AG04450 (cell line): Measurements from ENCODE around the gene ILRUN. TPM values are rescaled to one million over a fixed set of nuclear protein-coding genes. Genes with fewer than 3 reads are reported as not detected.
"Not testable (repeated sequence)": the region's sequence is repeated elsewhere in the genome, so short reads cannot be mapped to it uniquely, and the experiment has no call there.

ENCODE experiments used
- CTCF ChIA-PET: fragments of 300-600, 350-600 bp; formaldehyde crosslinking; extraction: SDS; loops from one replicate; lab custom pipeline; 2022; ENCODE audit warnings: antibody characterized with exemption, inconsistent platforms; lab: Charles Lee
- POLR2A ChIA-PET: fragments of 350-600 bp; formaldehyde crosslinking; extraction: SDS; loops from one replicate; lab custom pipeline; 2021; ENCODE audit warnings: antibody characterized with exemption, inconsistent platforms; lab: Yijun Ruan, JAX
- DNase-seq: peaks from one replicate; pipeline ENCODE4 v3.0.0-alpha.2; 2011; ENCODE audit warnings: low read depth, low spot score
- H3K27ac ChIP-seq: one replicate; pipeline ENCODE4 v1.5.1; 2012; ENCODE audit warnings: low read depth, low read length, control low read depth
- H3K27me3 ChIP-seq: one replicate; pipeline ENCODE4 v1.6.0; 2012; ENCODE audit warnings: low read length; ENCODE audit not compliant: control insufficient read depth, insufficient read depth
- H3K4me3 ChIP-seq: 2 replicates; pipeline ENCODE4 v1.5.1; 2011; ENCODE audit warnings: mild to moderate bottlenecking, low read depth, low read length, control low read depth
- H3K9me3 ChIP-seq: 2 replicates; pipeline ENCODE4 v1.5.1; 2012; ENCODE audit warnings: low read length; ENCODE audit not compliant: control insufficient read depth, insufficient read depth
- polyA plus RNA-seq: library from polyadenylated mRNA; depleted of rRNA; stranded (reverse); fragments of >200 nt; gene quantifications from 2 replicates; pipeline ENCODE4 v1.2.3, GENCODE V29; 2011; rRNA removed
- small RNA-seq: library from RNA; depleted of rRNA; stranded (forward); fragments of <200 nt; gene quantifications from one replicate; pipeline ENCODE3, GENCODE V24; 2012; ENCODE audit warnings: low read depth; ENCODE audit not compliant: insufficient read length
- TF ChIP-seq, protein P1 (sequence below): IDR thresholded peaks from 2 replicates; pipeline ENCODE4 v1.5.1; 2011; ENCODE audit warnings: low read depth, low read length, control low read depth, inconsistent platforms

ILRUN gene
- polyA plus RNA-seq, 1 experiment = 57.0 TPM

DNA sequence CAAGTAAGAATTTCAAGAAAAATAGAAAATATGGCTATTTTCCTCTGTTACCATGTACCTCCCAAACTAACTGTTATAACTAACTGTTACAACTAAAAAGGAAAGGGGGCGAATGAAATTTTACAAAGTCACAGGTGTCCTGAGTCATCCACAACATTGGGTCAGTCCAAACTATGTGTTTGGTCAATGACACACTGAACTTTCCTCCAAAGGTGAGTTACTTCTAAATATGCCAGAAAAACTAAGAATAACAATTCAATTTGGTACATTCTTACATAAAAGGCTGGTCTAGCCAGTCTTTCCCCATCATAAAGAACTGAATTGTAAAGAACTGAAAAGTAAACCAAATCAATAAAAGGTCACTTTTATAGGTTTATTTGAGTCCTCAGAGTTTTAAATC is 44.3 kb downstream of the ILRUN start:
- no peaks in the 10 kb centered on the region for H3K27me3 ChIP-seq
- CTCF ChIA-PET = interaction anchor here (0.7 kb wide), 3 partner anchors 13 to 519 kb away, joined by 3 to 9 read pairs (median 4); no protein-coding TSS in a partner anchor

DNA sequence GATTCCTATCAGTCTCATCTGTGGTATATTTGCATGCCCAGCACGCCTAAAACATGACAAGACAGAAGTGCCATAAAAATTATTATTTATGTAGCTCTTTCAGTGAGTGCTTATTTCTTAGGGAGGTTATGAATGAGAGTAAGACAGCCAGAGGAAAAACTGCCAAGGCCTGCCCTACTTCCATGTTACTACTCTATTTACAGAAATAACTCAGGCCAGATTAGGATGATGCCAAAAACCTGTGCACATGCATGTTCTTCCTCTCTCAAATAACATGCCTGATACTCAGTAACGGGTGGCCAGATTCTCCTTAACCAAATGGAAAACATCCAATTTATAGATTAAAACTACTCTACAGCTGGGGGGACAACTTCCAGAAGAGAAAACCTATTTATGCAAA is 45.7 kb downstream of the ILRUN start:
- no peak for DNase-seq
- ChIA-PET CTCF (interaction anchor here (0.5 to 0.7 kb wide), 2 partner anchors 159 to 940 kb away, joined by 3 to 4 read pairs; partner anchors contain the start of gene UQCC2), POLR2A (interaction anchor here (1.1 kb wide), 1 partner anchor 142 kb away, joined by 8 read pairs; no protein-coding TSS in a partner anchor)
- TF ChIP-seq, protein P1, sequence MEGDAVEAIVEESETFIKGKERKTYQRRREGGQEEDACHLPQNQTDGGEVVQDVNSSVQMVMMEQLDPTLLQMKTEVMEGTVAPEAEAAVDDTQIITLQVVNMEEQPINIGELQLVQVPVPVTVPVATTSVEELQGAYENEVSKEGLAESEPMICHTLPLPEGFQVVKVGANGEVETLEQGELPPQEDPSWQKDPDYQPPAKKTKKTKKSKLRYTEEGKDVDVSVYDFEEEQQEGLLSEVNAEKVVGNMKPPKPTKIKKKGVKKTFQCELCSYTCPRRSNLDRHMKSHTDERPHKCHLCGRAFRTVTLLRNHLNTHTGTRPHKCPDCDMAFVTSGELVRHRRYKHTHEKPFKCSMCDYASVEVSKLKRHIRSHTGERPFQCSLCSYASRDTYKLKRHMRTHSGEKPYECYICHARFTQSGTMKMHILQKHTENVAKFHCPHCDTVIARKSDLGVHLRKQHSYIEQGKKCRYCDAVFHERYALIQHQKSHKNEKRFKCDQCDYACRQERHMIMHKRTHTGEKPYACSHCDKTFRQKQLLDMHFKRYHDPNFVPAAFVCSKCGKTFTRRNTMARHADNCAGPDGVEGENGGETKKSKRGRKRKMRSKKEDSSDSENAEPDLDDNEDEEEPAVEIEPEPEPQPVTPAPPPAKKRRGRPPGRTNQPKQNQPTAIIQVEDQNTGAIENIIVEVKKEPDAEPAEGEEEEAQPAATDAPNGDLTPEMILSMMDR = no peak
- Histone ChIP-seq H3K9me3 (no peaks in the 10 kb centered on the region), H3K4me3 (no peak overlapping the region), H3K27ac (no peak overlapping the region), H3K27me3 (no peaks in the 10 kb centered on the region)

More for the DNA sequence above, 44.3 kb downstream of the ILRUN start:
- TF ChIP-seq, protein P1 = no peak
- no peak for DNase-seq
- Histone ChIP-seq H3K27ac (no peak overlapping the region), H3K9me3 (no peaks in the 10 kb centered on the region), H3K4me3 (no peak overlapping the region)
- POLR2A ChIA-PET = no interaction called here

DNA sequence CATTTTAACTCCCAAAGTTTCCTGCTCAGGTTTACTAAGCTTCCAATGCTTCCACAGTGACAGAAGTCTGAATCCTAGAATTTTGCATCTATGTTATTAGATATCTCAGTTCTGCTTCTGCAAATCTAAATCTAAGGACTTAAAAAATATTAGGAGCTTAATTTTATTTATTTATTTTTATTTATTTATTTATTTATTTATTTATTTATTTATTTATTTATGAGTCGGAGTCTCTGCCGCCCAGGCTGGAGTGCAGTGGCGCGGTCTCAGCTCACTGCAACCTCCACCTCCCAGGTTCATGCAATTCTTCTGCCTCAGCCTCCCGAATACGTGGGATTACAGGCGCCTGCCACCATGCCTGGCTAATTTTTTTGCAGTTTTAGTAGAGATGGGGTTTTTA is 46.3 kb downstream of the ILRUN start:
- CTCF ChIA-PET = interaction anchor here (0.7 to 1.1 kb wide), 2 partner anchors 12 to 401 kb away, joined by 3 read pairs; no protein-coding TSS in a partner anchor
- H3K4me3 ChIP-seq, H3K9me3 ChIP-seq, H3K27ac ChIP-seq, POLR2A ChIA-PET, H3K27me3 ChIP-seq, DNase-seq: not testable (repeated sequence)

DNA sequence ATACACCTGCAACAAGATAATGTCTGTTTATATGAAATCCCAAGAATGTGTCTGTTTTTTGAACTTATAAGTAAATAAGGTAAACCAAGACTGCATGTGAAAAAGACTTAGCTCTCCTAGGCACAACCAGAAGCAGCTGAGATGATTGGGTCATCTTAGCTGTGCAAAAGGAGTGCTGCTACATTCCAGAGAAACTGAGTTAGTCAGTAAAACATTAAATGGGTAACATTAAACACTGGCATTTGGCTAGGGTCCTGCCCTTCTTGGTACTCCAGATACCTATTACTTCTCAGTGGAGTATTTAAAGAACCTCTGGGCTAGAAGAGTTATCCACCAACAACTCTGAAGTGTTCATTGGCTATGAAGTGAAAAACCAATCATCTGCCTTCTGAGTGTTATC is 47.8 kb downstream of the ILRUN start:
- TF ChIP-seq, protein P1 = no peak
- no peak overlapping the region for H3K4me3 ChIP-seq
- no peaks in the 10 kb centered on the region for H3K9me3 ChIP-seq
- no peak overlapping the region for H3K27ac ChIP-seq
- no peaks in the 10 kb centered on the region for H3K27me3 ChIP-seq
- DNase-seq = no peak
- POLR2A ChIA-PET = no interaction called here
- CTCF ChIA-PET = no interaction called here

Small RNAs within 50 kb of the gene (small RNA-seq; reads per million reads assigned to genes)
- gene RN7SL200P = not detected

Other genes starting within 250 kb of the ILRUN start
- 0.04 TPM in 1 of 2 replicates, not detected in the other for gene PACSIN1, start 230.7 kb downstream of the ILRUN start, polyA plus RNA-seq
- gene SPDEF, start 140.4 kb downstream of the ILRUN start, polyA plus RNA-seq = 0.04 TPM in 1 of 2 replicates, not detected in the other
- gene SNRPC, start 60.7 kb upstream of the ILRUN start, polyA plus RNA-seq = 184 and 197 TPM in 2 replicates
- 9.5 and 9.9 TPM in 2 replicates for gene BLTP3A, start 95.3 kb upstream of the ILRUN start, polyA plus RNA-seq
- 29.1 and 35.4 TPM in 2 replicates for gene TAF11, start 191.3 kb upstream of the ILRUN start, polyA plus RNA-seq
- 5.1 and 6.5 TPM in 2 replicates for gene ANKS1A, start 192.5 kb upstream of the ILRUN start, polyA plus RNA-seq